ENCODE measurements around the gene ADAT2.

Gene ADAT2

DNA sequence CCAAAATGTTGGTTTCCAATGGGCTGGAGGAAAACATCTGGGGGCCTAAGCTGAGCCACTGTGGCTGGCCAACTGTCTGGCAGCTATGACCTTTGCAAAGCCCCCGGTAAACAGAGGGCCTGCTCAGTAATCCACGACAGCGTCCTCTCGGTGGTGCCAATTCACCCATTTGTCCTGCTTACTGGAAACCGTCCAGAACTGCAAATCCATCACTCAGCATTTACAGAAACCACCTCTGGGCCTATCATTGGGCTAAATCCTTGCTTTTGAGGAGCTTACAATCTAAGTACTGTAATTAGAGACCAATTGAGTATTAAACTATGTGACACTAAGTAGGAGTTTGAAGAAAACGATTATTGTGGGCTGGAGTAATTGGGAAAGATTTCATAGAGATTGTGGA, 31.0 kb downstream of the ADAT2 start:
- no peaks in the 10 kb centered on the region for H3K9me3 Mint-ChIP-seq
- DNase-seq (no peak), ATAC-seq (no peak)
- no peak overlapping the region for H3K4me3 Mint-ChIP-seq
- peaks cover 11% of the 10 kb centered on the region for H3K36me3 Mint-ChIP-seq (ENCODE audit: low read depth)
- no peak overlapping the region for H3K27ac Mint-ChIP-seq
- no peaks in the 10 kb centered on the region for H3K4me1 Mint-ChIP-seq
- no peaks in the 10 kb centered on the region for H3K27me3 Mint-ChIP-seq

- Mint-ChIP-seq H3K36me3 (ENCODE audit: low read depth) (peaks cover 1% of the 10 kb centered on the region), H3K9me3 (no peaks in the 10 kb centered on the region), H3K27me3 (no peaks in the 10 kb centered on the region), H3K4me1 (no peaks in the 10 kb centered on the region), H3K27ac (no peak overlapping the region), H3K4me3 (no peak overlapping the region)
- no peak for DNase-seq
- no peak for ATAC-seq
Measured at GRCh38 chr6:143414769-143415168, 35.7 kb downstream of the ADAT2 start.

GRCh38 chr6:143410859-143411270, 39.6 kb downstream of the ADAT2 start:
- Mint-ChIP-seq H3K4me3 (no peak overlapping the region), H3K27ac (no peak overlapping the region), H3K9me3 (peaks cover 7% of the 10 kb centered on the region), H3K36me3 (ENCODE audit: low read depth) (peaks cover 1% of the 10 kb centered on the region), H3K4me1 (no peaks in the 10 kb centered on the region), H3K27me3 (no peaks in the 10 kb centered on the region)
- ATAC-seq (no peak), DNase-seq (no peak)

DNA sequence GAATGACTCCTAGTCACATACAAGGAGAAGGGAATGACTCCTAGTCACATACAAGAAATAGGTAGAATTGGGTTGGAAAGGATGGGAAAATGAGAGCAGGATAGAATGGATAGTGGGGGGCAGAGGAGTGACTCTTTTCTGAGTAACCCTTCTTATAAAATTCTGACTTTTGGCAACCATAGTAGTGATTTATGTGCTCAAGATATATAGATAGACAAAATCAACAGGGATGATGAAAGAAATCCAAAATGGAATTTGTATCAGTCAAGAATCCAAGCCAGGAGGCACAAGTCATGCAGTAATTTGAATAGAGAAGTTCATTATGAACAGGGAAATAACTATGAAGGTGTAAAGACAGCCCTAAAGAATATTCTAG, 41.7 kb downstream of the ADAT2 start:
- ATAC-seq (no peak), DNase-seq (no peak)
- no peak overlapping the region for H3K27ac Mint-ChIP-seq
- no peak overlapping the region for H3K4me3 Mint-ChIP-seq
- H3K4me1 Mint-ChIP-seq, result no peaks in the 10 kb centered on the region
- H3K36me3 Mint-ChIP-seq (ENCODE audit: low read depth), result no peaks in the 10 kb centered on the region
- no peaks in the 10 kb centered on the region for H3K27me3 Mint-ChIP-seq
- H3K9me3 Mint-ChIP-seq, result peaks cover 7% of the 10 kb centered on the region

GRCh38 chr6:143408151-143408786, 42.2 kb downstream of the ADAT2 start:
- DNase-seq (no peak), ATAC-seq (no peak)

DNA sequence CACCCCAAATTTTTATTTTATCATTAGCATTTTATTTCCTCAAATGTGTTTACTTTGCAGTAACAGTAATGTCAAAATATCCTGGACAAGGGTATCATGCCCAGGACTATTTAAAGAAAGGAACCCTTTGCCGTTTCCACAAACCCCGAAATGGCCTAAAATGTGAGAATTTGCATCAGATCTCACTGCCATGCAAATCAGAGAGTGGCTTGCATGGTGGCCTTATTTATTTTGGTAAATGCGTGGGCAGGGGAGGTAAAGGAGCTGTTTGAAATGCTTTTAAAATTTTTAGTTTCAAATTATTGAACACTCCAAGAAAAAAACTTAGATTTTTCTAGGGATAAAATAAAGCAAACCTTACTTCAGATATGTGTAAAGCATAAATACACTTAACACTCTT, 43.8 kb downstream of the ADAT2 start:
- H3K27ac Mint-ChIP-seq, result no peak overlapping the region
- no peaks in the 10 kb centered on the region for H3K4me1 Mint-ChIP-seq
- peaks cover 7% of the 10 kb centered on the region for H3K9me3 Mint-ChIP-seq
- no peaks in the 10 kb centered on the region for H3K27me3 Mint-ChIP-seq
- no peak for ATAC-seq
- DNase-seq, result no peak
- H3K36me3 Mint-ChIP-seq (ENCODE audit: low read depth), result no peaks in the 10 kb centered on the region
- H3K4me3 Mint-ChIP-seq, result no peak overlapping the region

More at GRCh38 chr6:143408151-143408786, 42.2 kb downstream of the ADAT2 start:
- Mint-ChIP-seq H3K27me3 (no peaks in the 10 kb centered on the region), H3K4me3 (no peak overlapping the region), H3K4me1 (no peaks in the 10 kb centered on the region), H3K9me3 (peaks cover 7% of the 10 kb centered on the region), H3K27ac (no peak overlapping the region), H3K36me3 (ENCODE audit: low read depth) (no peaks in the 10 kb centered on the region)

GRCh38 chr6:143405373-143406154, 44.9 kb downstream of the ADAT2 start:
- Mint-ChIP-seq H3K27me3 (no peaks in the 10 kb centered on the region), H3K4me1 (peaks cover 7% of the 10 kb centered on the region), H3K4me3 (no peak overlapping the region), H3K27ac (no peak overlapping the region), H3K36me3 (ENCODE audit: low read depth) (no peaks in the 10 kb centered on the region), H3K9me3 (peaks cover 7% of the 10 kb centered on the region)
- ATAC-seq, result no peak
- no peak for DNase-seq

GRCh38 chr6:143402721-143403336, 47.7 kb downstream of the ADAT2 start:
- no peaks in the 10 kb centered on the region for H3K27me3 Mint-ChIP-seq
- no peaks in the 10 kb centered on the region for H3K9me3 Mint-ChIP-seq
- peaks cover 15% of the 10 kb centered on the region for H3K4me1 Mint-ChIP-seq
- H3K4me3 Mint-ChIP-seq, result no peak overlapping the region
- no peak overlapping the region for H3K27ac Mint-ChIP-seq
- DNase-seq (no peak), ATAC-seq (no peak)
- no peaks in the 10 kb centered on the region for H3K36me3 Mint-ChIP-seq (ENCODE audit: low read depth)

GRCh38 chr6:143401636-143402370, 48.7 kb downstream of the ADAT2 start:
- Mint-ChIP-seq H3K4me1 (peaks cover 15% of the 10 kb centered on the region), H3K4me3 (no peak overlapping the region), H3K36me3 (ENCODE audit: low read depth) (no peaks in the 10 kb centered on the region), H3K9me3 (no peaks in the 10 kb centered on the region), H3K27ac (no peak overlapping the region), H3K27me3 (no peaks in the 10 kb centered on the region)
- ATAC-seq (no peak), DNase-seq (no peak)

GRCh38 chr6:143401068-143401446, 49.4 kb downstream of the ADAT2 start:
- H3K36me3 Mint-ChIP-seq (ENCODE audit: low read depth), result no peaks in the 10 kb centered on the region
- H3K27me3 Mint-ChIP-seq, result no peaks in the 10 kb centered on the region
- H3K9me3 Mint-ChIP-seq, result no peaks in the 10 kb centered on the region
- no peak overlapping the region for H3K4me3 Mint-ChIP-seq
- peaks cover 15% of the 10 kb centered on the region for H3K4me1 Mint-ChIP-seq
- H3K27ac Mint-ChIP-seq, result no peak overlapping the region
- ATAC-seq (no peak), DNase-seq (no peak)

GRCh38 chr6:143400258-143401067, 50.0 kb downstream of the ADAT2 start:
- no peaks in the 10 kb centered on the region for H3K9me3 Mint-ChIP-seq
- no peaks in the 10 kb centered on the region for H3K36me3 Mint-ChIP-seq (ENCODE audit: low read depth)
- ATAC-seq, result peak; percentile 37
- DNase-seq, result no peak
- no peak overlapping the region for H3K4me3 Mint-ChIP-seq
- no peaks in the 10 kb centered on the region for H3K27me3 Mint-ChIP-seq
- peaks cover 15% of the 10 kb centered on the region for H3K4me1 Mint-ChIP-seq
- peak overlapping the region; percentile 9 for H3K27ac Mint-ChIP-seq

DNA sequence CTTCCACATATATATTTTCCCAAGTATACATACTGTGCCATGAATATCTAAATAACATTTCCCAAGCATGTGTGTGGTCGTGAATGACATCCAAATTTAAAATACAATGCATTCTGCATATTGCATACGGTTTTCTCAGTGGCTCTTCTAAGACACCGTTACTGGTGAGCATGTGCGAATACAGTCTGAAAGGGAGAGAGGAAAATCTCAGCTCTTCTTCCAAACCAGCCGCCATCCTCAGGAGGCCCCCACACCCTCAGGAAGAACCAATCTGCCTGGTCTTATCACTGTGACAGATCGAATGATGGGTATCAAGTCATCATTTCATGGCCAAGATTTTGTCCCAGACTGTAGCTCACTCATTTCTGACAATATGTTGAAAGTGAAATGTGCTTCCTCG, 50.7 kb downstream of the ADAT2 start:
- ATAC-seq (no peak), DNase-seq (no peak)
- Mint-ChIP-seq H3K4me1 (peaks cover 15% of the 10 kb centered on the region), H3K36me3 (ENCODE audit: low read depth) (no peaks in the 10 kb centered on the region), H3K9me3 (no peaks in the 10 kb centered on the region), H3K27me3 (no peaks in the 10 kb centered on the region), H3K4me3 (no peak overlapping the region), H3K27ac (no peak overlapping the region)

DNA sequence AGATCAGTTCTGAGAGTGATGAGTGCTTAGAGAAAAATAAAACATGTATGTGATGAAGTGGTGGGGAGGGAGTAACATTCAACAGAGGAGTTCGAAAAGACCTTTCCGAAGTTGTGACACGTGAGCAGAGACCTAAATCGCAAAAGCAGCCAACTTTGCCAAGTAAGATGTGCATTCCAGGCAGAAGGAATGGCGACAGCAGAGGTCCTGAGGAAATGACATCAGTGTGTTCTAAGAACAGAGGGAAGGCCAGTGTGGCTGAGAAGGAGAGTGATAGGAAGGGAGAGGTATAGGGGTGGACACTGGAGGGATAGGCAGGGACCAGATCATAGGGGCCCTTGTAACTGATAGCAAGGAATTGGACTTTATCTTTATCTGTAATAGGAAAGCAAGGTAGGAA, 51.3 kb downstream of the ADAT2 start:
- H3K4me3 Mint-ChIP-seq, result no peak overlapping the region
- no peak for ATAC-seq
- H3K4me1 Mint-ChIP-seq, result peaks cover 15% of the 10 kb centered on the region
- no peaks in the 10 kb centered on the region for H3K27me3 Mint-ChIP-seq
- no peak for DNase-seq
- no peak overlapping the region for H3K27ac Mint-ChIP-seq
- H3K36me3 Mint-ChIP-seq (ENCODE audit: low read depth), result no peaks in the 10 kb centered on the region
- no peaks in the 10 kb centered on the region for H3K9me3 Mint-ChIP-seq
